ENCODE data around the gene ACO2. TPM values are rescaled to one million over a fixed set of nuclear protein-coding genes. Genes with fewer than 3 reads are reported as not detected.

ACO2 gene
- total and polyA plus RNA-seq, 2 of the 13 experiments (the other 11 are each of a cell fraction or from before 2014, with no cell fraction given) = 19.2 to 45.6 TPM

GRCh38 chr22:41446639-41447434 lies 22.1 kb upstream of the ACO2 start, which contains the start of gene TOB2 (continued):
- peak; percentile 61; the same call in 1 of the 2 replicates for TF ChIP-seq GPN1 (CRISPR knock-in tag; IDR thresholded peaks at IDR 0.05; ENCODE audit: borderline replicate concordance)
- TF ChIP-seq ZNF350 (CRISPR knock-in tag; IDR thresholded peaks at IDR 0.05; ENCODE audit: borderline replicate concordance, low read depth) = peak; percentile 99
- TF ChIP-seq ZNF570 (CRISPR knock-in tag; IDR thresholded peaks at IDR 0.05; ENCODE audit: borderline replicate concordance) = peak; percentile 93; the same call in 1 of the 2 replicates
- 0 out of 2 replicates have a peak, but pooled peaks have one; percentile 59 for TF ChIP-seq ZBTB7A (CRISPR knock-in tag; IDR thresholded peaks at IDR 0.05)
- TF ChIP-seq ZNF891 (CRISPR knock-in tag; IDR thresholded peaks at IDR 0.05) = no peak; the same call in 1 of the 2 replicates
- TF ChIP-seq ZNF550 (CRISPR knock-in tag; IDR thresholded peaks at IDR 0.05; ENCODE audit: borderline replicate concordance) = no peak; the same call in 1 of the 2 replicates
- TF ChIP-seq BRF2 (CRISPR knock-in tag; IDR thresholded peaks at IDR 0.05) = peak; percentile 88; the same call in 1 of the 2 replicates
- peak; percentile 95 for TF ChIP-seq BORCS8-MEF2B (CRISPR knock-in tag; IDR thresholded peaks at IDR 0.05)
- 0 out of 2 replicates have a peak, but pooled peaks have one; percentile 7 for TF ChIP-seq GABPA (IDR thresholded peaks at IDR 0.05; ENCODE audit: low read depth, low read length)
- peak; percentile 72 for TF ChIP-seq GABPA (CRISPR knock-in tag; IDR thresholded peaks at IDR 0.05; ENCODE audit: low read depth)
- TF ChIP-seq ZSCAN5A (CRISPR knock-in tag; IDR thresholded peaks at IDR 0.05; ENCODE audit: borderline replicate concordance) = peak; percentile 68
- TF ChIP-seq CHD4 (IDR thresholded peaks at IDR 0.05; ENCODE audit: borderline replicate concordance, low read length) = no peak
- peak; percentile 94 for TF ChIP-seq DNMT1 (CRISPR knock-in tag; IDR thresholded peaks at IDR 0.05)
- peak in 1 of 2 experiments; percentile 84; a peak in 3 of 4 replicates for TF ChIP-seq REST (IDR thresholded peaks at IDR 0.05; ENCODE audit: borderline replicate concordance in 1 of 2, low read depth in 1 of 2, low read length in 2 of 2)
- TF ChIP-seq JUND (CRISPR knock-in tag; IDR thresholded peaks at IDR 0.05) = peak; percentile 69; the same call in 1 of the 2 replicates
- peak; percentile 89 for TF ChIP-seq CBX5 (CRISPR knock-in tag; IDR thresholded peaks at IDR 0.05; ENCODE audit: borderline replicate concordance)
- TF ChIP-seq TBL1XR1 (IDR thresholded peaks at IDR 0.05; ENCODE audit: borderline replicate concordance, low read length, partially characterized antibody) = peak; percentile 92
- no peak; the same call in none of the 2 replicates for TF ChIP-seq ZNF839 (CRISPR knock-in tag; IDR thresholded peaks at IDR 0.05; ENCODE audit: borderline replicate concordance)
- no peak for TF ChIP-seq ZUFSP (CRISPR knock-in tag; IDR thresholded peaks at IDR 0.05; ENCODE audit: borderline replicate concordance)
- TF ChIP-seq ZNF260 (CRISPR knock-in tag; IDR thresholded peaks at IDR 0.05; ENCODE audit: borderline replicate concordance, low read depth) = no peak

Measured in HepG2 (cell line).